SJCRH30 (cell line): ENCODE results near the gene ZNF273. TPM values are rescaled to one million over a fixed set of nuclear protein-coding genes. Genes with fewer than 3 reads are reported as not detected.
"Not testable (repeated sequence)": the region's sequence is repeated elsewhere in the genome, so short reads cannot be mapped to it uniquely, and the experiment has no call there.

ENCODE experiments used
- DNase-seq, 2 experiments: peaks; one replicate each; pipeline ENCODE4 v3.0.0-alpha.2; 2015 to 2020
- H3K27ac ChIP-seq: fragments of 250-450 bp; sonication (Bioruptor Pico); 2 replicates; pipeline ENCODE4 v1.5.1; 2020; ENCODE audit warnings: mild to moderate bottlenecking, moderate library complexity
- H3K27me3 ChIP-seq: fragments of 250-450 bp; sonication (Bioruptor Pico); 2 replicates; pipeline ENCODE4 v1.5.1; 2020; ENCODE audit warnings: mild to moderate bottlenecking, moderate library complexity
- H3K36me3 ChIP-seq: fragments of 250-450 bp; sonication (Bioruptor Pico); 2 replicates; pipeline ENCODE4 v1.5.1; 2020; ENCODE audit warnings: mild to moderate bottlenecking, moderate library complexity
- H3K4me1 ChIP-seq: fragments of 250-450 bp; sonication (Bioruptor Pico); 2 replicates; pipeline ENCODE4 v1.5.1; 2020; ENCODE audit warnings: mild to moderate bottlenecking, moderate library complexity
- H3K4me3 ChIP-seq: fragments of 250-450 bp; sonication (Bioruptor Pico); 2 replicates; pipeline ENCODE4 v1.5.1; 2020; ENCODE audit warnings: mild to moderate bottlenecking, moderate library complexity
- H3K9me3 ChIP-seq: fragments of 250-450 bp; sonication (Bioruptor Pico); replicated peaks from 2 replicates; pipeline ENCODE4 v1.5.1; 2020; ENCODE audit warnings: mild to moderate bottlenecking, moderate library complexity
- total RNA-seq: library from RNA; depleted of rRNA; stranded (reverse); fragments of >200 nt; shearing (Covaris generic); gene quantifications from 2 replicates; pipeline ENCODE4 v1.2.3, GENCODE V29; 2014; rRNA removed

Gene ZNF273
- 18.9 and 21.1 TPM in 2 replicates for total RNA-seq

DNA sequence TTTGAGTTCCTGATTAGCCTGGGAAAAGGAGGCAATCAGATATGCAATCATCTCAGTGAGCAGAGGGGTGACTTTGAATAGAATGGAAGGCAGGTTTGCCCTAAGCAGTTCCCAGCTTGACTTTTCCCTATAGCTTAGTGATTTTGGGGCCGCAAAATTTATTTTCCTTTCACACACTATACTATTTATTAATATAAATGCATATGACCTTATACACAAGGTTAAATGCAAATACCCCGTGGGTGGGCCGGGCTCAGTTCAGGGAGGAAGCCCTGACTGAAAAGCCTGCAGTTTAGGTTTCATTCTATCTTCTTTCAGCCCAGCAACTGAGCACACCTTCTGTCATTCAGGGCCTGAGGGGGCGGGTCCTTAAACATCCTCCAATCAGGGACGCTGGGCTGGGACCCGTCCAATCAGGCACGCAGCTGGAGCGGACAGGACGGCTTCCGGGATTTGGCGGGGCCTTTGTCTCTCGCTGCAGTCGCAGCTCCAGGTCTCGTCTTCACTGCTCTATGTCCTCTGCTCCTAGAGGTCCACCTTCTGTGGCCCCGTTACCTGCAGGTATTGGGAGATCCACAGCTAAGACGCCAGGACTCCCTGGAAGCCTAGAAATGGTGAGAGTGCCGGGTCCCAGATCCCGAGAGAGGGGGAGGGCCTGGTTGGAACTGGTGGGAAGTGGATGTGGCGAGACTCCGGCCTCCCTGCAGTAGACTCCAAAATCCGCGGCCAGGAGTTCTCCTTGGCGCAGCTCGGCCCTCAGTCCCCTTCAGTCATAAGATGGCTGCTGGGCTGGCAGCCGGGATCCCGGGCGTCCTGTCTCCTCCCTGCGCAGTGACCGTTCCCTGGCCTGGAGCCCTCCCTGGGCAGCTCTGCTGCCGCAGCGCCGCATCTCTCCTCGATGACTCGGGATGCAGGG is at the start of gene ZNF273:
Gene ZNF273, plus strand, starts transcription at position 468 of the 916 bp plus-strand sequence. Its CDS starts 45 bp downstream, at position 513.
- H3K4me3 ChIP-seq: peak within 1 kb of the TSS; percentile 77
- H3K27me3 ChIP-seq: no peaks in the 10 kb centered on the region
- peak; percentile 95 to 96 for DNase-seq
- peaks cover 6% of the 10 kb centered on the region for H3K4me1 ChIP-seq
- no peaks in the 10 kb centered on the region for H3K9me3 ChIP-seq
- H3K27ac ChIP-seq: peak within 1 kb of the TSS; percentile 70
- peaks cover 9% of the 10 kb centered on the region for H3K36me3 ChIP-seq

DNA sequence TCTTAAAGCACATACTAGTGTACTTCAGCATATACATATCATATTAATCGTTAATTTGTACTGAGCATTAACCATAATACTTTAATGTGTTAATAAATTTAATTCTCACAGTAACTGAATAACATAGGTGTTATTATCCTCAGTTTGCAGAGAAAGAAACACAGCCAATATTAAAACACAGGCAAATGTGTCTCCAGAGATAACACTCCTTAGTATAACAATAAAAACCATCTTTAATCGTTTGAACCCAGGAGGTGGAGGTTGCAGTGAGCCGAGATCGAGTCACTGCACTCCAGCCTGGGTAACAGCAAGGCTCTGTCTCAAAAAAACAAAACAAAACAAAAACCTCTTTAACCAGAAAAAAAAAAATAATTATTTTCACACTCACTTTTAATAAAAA is 49.4 kb upstream of the ZNF273 start:
- Histone ChIP-seq H3K4me1 (no peaks in the 10 kb centered on the region), H3K36me3 (no peaks in the 10 kb centered on the region), H3K4me3 (no peak overlapping the region), H3K27me3 (no peaks in the 10 kb centered on the region), H3K27ac (no peak overlapping the region), H3K9me3 (no peaks in the 10 kb centered on the region)
- DNase-seq: no peak

DNA sequence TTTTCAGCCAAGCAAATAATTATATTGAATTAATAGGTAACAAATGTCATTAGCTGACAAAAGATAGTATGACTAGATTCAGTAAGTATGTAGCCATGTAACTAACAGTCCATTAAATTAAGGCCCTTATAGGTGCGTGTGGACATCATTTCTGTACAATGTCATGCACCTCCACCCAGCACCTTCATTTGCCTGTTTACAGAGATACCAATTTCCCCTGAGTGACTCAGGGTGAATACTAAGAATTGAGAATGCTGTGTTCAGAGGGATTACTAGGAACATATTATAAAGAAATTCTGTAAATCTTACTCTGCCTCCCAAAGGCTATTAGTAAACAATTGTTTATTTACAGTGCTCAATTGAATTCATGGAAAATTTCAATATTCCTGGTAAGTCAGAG is 48.1 kb upstream of the ZNF273 start:
- H3K36me3 ChIP-seq: no peaks in the 10 kb centered on the region
- no peak overlapping the region for H3K4me3 ChIP-seq
- no peaks in the 10 kb centered on the region for H3K9me3 ChIP-seq
- no peak overlapping the region for H3K27ac ChIP-seq
- no peak for DNase-seq
- H3K4me1 ChIP-seq: no peaks in the 10 kb centered on the region
- no peaks in the 10 kb centered on the region for H3K27me3 ChIP-seq

DNA sequence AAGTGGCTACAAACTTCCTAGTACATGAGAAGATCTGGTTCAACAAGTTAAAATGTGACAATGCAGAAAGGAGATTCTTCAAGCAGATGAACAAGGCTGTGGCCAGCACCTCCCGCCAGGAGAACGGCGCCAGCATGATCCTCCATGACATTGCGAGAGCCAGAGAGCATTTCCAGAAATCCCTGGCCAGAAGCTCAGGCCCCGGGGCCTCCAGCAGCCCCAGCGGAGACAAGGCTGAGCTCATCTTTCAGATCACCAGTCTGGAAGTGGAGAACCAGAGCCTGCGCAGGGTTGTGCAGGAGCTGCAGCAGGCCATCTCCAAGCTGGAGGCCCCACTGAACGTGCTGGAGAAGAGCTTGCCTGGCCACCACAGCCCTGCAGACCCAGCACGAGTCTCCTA is 40.1 kb upstream of the ZNF273 start:
- DNase-seq: no peak

DNA sequence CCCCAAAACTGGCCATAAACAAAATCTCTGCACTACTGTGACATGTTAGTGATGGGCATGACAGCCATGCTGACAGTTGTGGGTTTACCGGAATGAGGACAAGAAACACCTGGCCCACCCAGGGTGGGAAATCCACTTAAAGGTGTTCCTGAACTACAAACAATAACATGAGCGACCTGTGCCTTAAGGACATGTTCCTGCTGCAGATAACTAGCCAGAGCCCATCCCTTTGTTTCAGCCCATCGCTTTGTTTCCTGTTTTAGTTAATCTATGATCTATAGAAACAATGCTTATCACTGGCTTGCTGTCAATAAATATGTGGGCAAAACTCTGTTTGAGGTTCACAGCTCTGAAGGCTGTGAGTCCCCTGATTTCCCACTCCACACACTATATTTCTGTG is 39.5 kb upstream of the ZNF273 start:
- not testable (repeated sequence) for H3K4me1 ChIP-seq, H3K9me3 ChIP-seq, H3K27me3 ChIP-seq, DNase-seq, H3K27ac ChIP-seq, H3K4me3 ChIP-seq, H3K36me3 ChIP-seq

More for the DNA sequence above, 40.1 kb upstream of the ZNF273 start:
- H3K36me3 ChIP-seq: no peaks in the 10 kb centered on the region
- 0 out of 2 replicates have a peak, but pooled peaks cover 3% of the 10 kb centered on the region for H3K9me3 ChIP-seq
- no peaks in the 10 kb centered on the region for H3K4me1 ChIP-seq
- no peaks in the 10 kb centered on the region for H3K27me3 ChIP-seq
- no peak overlapping the region for H3K4me3 ChIP-seq
- H3K27ac ChIP-seq: no peak overlapping the region

DNA sequence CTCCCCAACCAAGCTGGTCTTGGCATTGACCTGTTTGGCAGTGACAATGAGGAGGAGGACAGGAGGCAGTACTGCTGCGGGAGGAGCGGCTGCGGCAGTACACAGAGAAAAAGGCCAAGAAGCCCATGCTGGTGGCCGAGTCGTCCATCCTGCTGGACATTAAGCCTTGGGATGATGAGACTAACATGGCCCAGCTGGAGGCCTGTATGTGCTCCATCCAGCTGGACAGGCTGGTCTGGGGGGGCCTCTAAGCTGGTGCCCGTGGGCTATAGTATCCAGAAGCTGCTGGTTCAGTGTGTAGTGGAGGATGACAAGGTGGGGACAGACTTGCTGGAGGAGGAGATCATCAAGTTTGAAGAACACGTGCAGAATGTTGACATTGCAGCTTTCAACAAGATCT is 39.1 kb upstream of the ZNF273 start:
- no peaks in the 10 kb centered on the region for H3K27me3 ChIP-seq
- DNase-seq: no peak
- no peaks in the 10 kb centered on the region for H3K4me1 ChIP-seq
- H3K27ac ChIP-seq: no peak overlapping the region
- no peaks in the 10 kb centered on the region for H3K36me3 ChIP-seq
- H3K4me3 ChIP-seq: no peak overlapping the region
- H3K9me3 ChIP-seq: 0 out of 2 replicates have a peak, but pooled peaks cover 3% of the 10 kb centered on the region

DNA sequence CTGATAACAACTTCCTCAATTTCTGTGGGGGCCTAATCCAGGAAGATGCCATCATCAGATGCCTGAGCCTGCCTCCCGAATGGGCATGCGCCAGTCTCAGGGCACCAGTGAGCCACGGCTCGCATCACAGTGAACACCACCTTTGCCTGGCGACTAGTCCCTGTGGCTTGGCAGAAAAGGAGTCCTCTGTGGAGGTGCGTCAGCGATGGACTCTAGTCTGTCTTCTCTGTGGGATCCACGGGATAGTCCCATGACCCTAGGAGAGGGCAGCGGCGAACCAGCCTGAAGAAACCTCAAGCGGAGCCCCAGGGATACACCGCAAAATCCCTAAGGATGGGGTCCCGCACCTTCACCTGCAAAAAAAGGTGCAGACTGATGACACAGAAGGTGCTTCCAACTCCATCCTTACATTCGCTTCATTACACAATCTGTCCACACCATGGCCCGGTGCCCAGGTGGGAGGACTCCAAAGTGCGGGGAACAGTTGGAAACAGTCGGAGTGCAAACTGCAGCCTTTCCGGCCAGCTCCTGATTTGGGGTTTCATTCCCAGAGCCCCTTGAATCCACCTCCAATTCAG is 35.1 kb upstream of the ZNF273 start:
- Histone ChIP-seq H3K27me3 (no peaks in the 10 kb centered on the region), H3K4me3 (no peak overlapping the region), H3K9me3 (no peaks in the 10 kb centered on the region), H3K27ac (no peak overlapping the region), H3K4me1 (no peaks in the 10 kb centered on the region), H3K36me3 (no peaks in the 10 kb centered on the region)
- DNase-seq: no peak

DNA sequence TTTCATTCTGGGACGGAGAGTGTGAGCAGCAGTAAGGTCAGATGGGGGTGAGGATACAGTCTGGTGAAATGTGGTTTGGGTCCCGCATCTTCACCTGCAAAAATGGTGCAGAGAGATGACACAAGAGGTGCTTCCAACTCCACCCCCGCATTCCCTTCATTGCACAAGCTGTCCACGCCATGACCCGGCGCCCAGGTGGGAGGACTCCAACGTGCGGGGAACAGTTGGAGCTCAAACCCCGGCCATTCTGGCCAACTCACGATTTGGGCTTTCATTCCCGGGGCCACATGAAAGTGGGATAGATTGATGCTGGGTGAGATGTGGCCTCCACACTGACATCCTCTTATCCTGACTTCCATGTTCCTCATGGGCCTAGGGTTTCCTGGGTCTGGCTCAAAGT is 34.6 kb upstream of the ZNF273 start:
- no peak overlapping the region for H3K4me3 ChIP-seq
- DNase-seq: no peak

DNA sequence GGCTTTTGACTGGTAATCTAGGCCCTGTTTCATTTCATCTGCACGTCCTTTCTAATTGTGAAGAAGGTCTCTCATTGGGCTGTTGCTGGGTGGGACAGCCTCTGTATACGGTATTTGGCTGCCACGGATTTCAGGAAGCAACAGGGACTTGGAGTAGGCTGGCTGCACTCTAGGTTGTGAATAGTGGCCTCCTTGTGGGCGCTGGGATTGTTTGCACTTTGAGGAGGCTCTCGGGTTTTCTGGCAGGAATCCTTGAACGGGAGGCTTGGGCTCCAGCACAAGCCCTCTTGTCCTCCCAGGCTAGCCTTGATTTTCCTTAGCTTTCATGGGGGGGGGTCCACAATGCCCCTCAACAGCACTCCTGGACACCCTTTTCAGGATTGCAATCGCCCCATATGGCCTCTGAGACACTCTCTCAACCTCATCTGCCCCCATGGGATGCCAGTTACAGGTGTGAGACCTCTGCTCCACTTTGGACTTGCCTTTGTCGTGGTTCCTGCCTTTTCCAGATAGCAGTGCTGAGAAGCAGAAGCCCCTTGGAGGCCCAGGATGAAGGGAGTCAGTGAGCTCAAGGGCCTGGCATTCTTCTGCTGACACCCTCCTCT is 33.9 kb upstream of the ZNF273 start:
- Histone ChIP-seq H3K4me3 (no peak overlapping the region), H3K36me3 (no peaks in the 10 kb centered on the region), H3K4me1 (no peaks in the 10 kb centered on the region), H3K27ac (no peak overlapping the region), H3K27me3 (no peaks in the 10 kb centered on the region), H3K9me3 (no peaks in the 10 kb centered on the region)
- DNase-seq: no peak

More for the DNA sequence above, 34.6 kb upstream of the ZNF273 start:
- Histone ChIP-seq H3K27me3 (no peaks in the 10 kb centered on the region), H3K36me3 (no peaks in the 10 kb centered on the region), H3K9me3 (no peaks in the 10 kb centered on the region), H3K27ac (no peak overlapping the region), H3K4me1 (no peaks in the 10 kb centered on the region)

DNA sequence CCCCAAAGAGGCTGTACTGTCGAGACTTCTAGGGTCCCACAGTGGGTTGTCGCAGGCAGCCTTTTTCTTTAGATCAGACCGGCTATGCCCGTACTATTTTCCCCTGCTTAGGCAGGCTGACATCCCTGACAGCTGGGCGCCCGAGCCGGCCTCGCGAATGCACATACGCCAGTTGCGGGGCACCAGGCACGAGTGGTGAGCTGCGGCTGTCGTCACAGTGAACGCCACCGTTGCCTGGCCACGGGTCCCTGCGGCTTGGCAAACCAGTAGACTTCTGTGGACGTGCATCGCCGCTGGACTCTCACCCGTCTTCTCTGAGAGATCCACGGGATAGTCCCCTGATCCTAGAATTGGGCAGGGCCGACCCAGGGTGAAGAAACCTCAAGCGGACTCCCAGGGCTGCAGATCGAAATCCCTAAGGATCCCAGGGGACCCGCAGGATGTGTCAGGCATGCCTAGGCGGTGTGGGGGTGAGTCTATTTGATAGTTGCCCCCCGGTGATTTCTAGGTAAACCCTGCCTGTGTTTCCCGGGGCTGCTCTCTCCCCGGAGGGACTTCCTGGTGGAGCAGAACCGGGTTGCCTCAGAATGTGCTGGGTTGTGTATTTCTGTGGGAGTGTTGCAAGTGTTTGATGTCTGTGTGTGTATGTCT is 33.0 kb upstream of the ZNF273 start:
- Histone ChIP-seq H3K4me3 (no peak overlapping the region), H3K27ac (no peak overlapping the region), H3K27me3 (no peaks in the 10 kb centered on the region), H3K36me3 (no peaks in the 10 kb centered on the region), H3K4me1 (no peaks in the 10 kb centered on the region), H3K9me3 (no peaks in the 10 kb centered on the region)
- no peak for DNase-seq

DNA sequence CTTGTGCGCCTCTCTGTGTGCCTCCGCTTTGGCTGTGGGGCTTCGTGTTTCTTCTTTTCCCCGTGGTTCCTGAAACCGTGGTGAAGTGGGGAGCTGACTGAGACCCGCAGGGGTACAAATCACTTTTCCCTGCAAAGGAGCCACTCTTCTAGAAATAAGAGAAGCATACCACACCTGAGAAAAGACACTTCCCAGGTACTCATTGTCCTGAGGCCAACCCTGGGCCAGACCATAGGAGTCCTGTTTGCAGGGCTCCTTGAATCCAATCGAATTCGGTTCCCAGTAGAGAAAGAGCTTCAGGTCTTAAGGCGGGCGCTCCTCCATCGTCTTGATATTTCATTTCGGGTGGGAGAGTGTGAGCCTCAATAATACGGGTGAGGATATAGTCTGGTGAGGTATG is 32.4 kb upstream of the ZNF273 start:
- DNase-seq: no peak
- no peaks in the 10 kb centered on the region for H3K9me3 ChIP-seq
- no peaks in the 10 kb centered on the region for H3K27me3 ChIP-seq
- H3K27ac ChIP-seq: no peak overlapping the region
- H3K36me3 ChIP-seq: no peaks in the 10 kb centered on the region
- H3K4me3 ChIP-seq: no peak overlapping the region
- H3K4me1 ChIP-seq: no peaks in the 10 kb centered on the region

DNA sequence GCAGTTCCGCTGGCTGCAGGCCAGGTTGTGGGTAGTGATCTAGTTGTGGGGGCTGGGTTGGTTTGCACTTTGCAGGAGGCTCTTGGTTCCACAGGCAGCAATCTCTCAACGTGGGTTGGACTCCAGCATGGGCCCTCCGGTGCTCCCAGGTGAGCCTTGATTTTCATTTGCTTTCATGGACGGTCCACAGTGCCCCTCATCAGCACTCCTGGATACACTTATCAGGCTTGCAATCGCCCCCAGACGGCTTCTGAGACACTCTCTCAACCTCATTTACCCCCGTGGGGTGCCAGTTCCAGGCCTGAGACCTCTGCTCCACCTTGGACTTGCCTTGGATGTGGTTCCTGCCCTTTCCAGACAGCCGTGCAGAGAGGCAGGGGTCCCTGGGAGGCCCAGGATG is 31.3 kb upstream of the ZNF273 start:
- Histone ChIP-seq H3K9me3 (no peaks in the 10 kb centered on the region), H3K27me3 (no peaks in the 10 kb centered on the region), H3K27ac (no peak overlapping the region), H3K4me3 (no peak overlapping the region), H3K4me1 (no peaks in the 10 kb centered on the region), H3K36me3 (no peaks in the 10 kb centered on the region)
- DNase-seq: no peak

DNA sequence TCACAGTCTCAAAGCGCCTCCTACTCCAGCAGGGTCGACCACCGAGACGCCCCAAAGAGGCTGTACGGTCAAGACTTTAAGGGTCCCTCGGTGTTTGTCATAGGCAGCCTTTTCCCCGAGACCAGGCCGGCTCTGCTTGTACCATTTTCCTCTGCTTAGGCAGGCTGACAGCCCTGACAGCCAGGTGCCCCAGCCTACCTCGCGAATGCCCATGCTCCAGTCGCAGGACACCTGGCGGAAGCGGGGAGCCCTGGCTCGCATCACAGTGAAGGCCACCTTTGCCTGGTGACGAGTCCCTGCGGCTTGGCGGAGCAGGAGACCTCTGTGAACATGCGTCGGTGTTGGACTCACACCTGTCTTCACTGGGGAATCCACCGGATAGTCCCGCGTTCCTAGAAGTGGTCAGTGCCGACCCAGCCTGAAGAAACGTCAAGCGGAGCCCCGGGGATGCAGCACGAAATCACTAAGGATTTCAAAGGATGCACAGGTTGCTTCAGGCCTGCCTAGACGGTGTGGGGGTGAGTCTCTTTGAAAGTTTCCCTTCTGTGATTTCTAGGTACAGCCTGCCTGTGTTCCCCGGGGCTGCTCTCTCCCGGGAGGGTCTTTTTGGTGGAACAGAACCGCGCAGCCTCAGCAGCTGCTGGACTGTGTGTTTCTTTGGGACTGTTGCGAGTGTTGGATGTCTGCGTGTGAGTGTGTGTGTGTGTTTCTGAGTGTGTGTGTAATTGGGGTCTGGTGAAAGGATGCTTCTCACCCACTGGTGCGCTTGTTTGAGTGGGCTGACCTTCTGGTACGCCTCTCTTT is 30.5 kb upstream of the ZNF273 start:
- Histone ChIP-seq H3K27me3 (no peaks in the 10 kb centered on the region), H3K9me3 (no peaks in the 10 kb centered on the region), H3K4me3 (no peak overlapping the region), H3K4me1 (no peaks in the 10 kb centered on the region), H3K27ac (no peak overlapping the region), H3K36me3 (no peaks in the 10 kb centered on the region)
- DNase-seq: peak in 1 of 2 experiments; percentile 0

DNA sequence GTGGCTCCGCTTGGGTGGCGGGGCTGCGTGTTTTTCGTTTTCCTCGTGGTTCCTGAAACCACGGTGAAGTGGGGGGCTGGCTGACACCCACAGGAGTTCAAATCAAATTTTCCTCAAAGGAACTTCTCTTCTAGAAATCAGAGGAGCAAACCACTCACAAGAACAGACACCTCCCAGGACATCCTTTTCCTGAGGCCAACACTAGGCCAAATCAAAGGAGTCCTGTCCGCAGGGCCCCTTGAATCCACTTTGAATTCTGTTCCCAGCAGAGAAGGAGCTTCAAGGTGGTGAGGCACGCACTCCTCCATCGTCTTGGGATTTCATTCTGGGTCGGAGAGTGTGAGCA is 29.9 kb upstream of the ZNF273 start:
- Histone ChIP-seq H3K36me3 (no peaks in the 10 kb centered on the region), H3K4me3 (no peak overlapping the region), H3K27ac (no peak overlapping the region), H3K4me1 (no peaks in the 10 kb centered on the region), H3K9me3 (no peaks in the 10 kb centered on the region), H3K27me3 (no peaks in the 10 kb centered on the region)
- peak in 1 of 2 experiments; percentile 0 for DNase-seq
